GM12873 (cell line): ENCODE results near the gene AGBL3.

Experiments used
- TF ChIP-seq, protein P1 (sequence below): IDR thresholded peaks from 2 replicates; pipeline ENCODE4 v1.5.1; 2012; ENCODE audit warnings: low read depth, mild to moderate bottlenecking, moderate library complexity, low read length, control low read depth; ENCODE audit not compliant: insufficient read depth; ENCODE audit errors: missing control alignments

The AGBL3 gene

DNA sequence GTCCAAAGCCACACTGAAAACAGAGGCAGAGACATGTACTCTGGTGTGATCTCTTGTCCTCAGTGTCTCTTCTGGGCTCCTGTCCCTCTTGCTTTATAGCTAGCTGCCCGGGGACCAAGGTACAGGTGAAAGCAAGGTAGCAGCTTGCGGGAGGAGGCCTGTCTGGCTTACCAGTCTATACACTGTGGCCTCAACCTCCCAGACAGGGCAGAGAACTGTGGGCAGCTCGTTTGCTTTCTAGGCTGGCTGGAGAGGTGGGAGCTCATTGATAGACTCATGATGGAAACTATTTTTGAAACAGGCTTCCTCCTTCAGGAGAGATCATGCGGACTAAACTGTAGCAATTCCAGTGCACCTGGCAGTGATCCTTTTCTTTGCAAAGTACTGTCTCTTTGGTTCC is 179.6 kb downstream of the AGBL3 start:
- TF ChIP-seq, protein P1, sequence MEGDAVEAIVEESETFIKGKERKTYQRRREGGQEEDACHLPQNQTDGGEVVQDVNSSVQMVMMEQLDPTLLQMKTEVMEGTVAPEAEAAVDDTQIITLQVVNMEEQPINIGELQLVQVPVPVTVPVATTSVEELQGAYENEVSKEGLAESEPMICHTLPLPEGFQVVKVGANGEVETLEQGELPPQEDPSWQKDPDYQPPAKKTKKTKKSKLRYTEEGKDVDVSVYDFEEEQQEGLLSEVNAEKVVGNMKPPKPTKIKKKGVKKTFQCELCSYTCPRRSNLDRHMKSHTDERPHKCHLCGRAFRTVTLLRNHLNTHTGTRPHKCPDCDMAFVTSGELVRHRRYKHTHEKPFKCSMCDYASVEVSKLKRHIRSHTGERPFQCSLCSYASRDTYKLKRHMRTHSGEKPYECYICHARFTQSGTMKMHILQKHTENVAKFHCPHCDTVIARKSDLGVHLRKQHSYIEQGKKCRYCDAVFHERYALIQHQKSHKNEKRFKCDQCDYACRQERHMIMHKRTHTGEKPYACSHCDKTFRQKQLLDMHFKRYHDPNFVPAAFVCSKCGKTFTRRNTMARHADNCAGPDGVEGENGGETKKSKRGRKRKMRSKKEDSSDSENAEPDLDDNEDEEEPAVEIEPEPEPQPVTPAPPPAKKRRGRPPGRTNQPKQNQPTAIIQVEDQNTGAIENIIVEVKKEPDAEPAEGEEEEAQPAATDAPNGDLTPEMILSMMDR = no peak

DNA sequence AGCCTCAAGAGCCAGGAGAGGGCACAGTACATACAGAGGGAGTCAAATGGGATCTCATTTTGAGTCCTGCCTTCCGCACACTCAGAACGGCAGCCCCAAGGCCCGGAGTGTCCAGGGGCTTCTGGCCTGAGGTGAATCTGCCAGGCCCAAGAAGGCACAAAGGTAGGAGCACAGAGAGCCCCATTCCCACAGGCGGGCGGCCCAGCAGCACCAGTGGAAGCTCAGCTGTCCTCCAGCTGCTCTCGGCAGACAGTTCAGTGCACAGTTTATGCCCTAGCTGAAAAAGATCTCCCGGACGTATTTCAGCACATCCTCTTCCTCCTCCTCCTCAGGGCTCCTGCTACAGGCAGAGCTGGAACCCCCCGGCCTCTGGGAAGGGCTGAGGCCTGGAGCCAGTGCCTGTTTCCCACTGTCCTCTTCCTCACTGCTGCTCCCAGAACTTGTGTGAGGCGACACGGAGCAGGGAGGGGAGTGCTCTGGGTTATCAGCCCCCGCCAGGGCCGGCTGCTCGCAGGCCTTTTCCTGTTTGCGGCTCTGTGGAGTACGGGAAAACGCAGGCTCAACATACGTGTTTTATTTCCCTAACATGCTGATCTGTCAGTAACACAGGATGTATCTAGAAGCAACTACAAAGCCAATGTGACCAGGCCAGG is 180.2 kb downstream of the AGBL3 start:
- TF ChIP-seq, protein P1 = no peak

DNA sequence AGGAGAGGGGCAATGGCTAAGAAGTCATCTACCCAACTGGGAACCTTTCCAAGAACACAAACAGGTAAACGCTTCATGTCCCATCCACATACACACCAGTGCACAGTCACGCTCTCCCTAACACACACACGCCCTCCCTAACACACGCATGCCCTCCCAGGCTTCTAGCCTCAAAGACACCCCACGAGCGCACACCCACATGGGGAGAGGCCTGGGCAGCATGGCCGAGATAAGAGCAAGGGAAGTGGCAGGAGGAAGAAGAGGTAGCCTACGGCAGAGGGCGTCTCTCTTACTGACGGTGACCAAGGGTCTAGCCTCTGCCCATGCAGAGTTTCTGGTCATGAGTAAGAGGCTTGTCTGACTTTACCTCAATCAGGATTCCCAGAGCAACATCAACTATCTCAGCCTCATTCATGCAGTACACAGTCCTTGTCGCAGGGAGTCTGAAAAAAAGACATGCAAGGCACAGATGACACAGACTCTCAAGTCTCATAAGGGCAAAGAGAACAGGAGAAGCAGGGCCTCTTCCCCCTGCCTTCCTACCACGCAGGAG is 181.1 kb downstream of the AGBL3 start:
- TF ChIP-seq, protein P1 = no peak

DNA sequence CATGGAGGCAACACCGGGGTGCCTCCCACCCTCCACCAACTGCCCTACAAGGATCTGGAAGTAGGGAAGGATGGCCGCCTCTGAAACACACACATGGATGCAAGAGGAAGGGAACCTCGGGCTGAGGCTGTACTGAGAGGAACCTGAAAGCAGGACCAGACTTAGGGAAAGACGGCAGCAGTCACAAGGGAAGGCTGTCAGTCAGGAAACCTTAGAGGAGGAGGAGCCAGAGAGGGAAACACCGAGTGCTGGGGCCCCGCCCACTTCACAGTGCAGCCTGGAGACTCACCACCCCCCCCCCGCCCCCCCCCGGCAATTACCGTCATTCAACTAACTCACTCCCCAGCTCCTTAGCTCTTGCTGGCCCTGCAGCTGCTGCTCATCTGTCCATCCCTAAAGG is 181.7 kb downstream of the AGBL3 start:
- TF ChIP-seq, protein P1 = no peak

DNA sequence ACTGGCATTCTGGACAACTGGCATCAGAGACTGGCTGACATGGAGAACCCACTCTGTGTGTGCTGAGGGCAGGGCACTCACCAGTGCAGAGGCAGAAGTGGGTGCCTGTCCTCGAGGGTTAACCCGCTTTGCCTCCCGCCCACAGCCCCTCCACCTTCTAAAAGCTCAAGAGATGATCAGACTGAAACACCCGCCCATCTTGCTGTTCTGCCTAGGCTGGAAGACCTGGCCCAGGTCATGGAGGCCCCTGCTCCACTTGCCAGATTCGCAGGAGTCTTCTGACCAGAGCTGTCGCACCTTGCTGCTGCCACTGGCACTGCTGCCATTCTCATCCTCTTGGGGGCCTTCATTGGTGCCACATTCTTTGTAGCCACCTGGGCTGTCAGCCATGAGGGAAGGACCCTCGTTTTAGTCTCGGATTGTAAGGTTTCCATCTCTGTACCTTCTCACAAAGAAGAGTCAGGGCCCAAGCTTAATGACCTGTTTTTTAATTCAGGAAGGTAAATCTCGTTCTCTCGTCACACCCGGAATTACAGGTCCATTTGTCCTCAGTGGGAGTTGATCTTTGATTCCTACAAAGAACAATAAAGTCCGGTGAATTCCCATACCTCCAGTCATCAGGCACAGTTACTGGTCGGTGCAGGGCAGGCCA is 182.3 kb downstream of the AGBL3 start:
- TF ChIP-seq, protein P1 = no peak

DNA sequence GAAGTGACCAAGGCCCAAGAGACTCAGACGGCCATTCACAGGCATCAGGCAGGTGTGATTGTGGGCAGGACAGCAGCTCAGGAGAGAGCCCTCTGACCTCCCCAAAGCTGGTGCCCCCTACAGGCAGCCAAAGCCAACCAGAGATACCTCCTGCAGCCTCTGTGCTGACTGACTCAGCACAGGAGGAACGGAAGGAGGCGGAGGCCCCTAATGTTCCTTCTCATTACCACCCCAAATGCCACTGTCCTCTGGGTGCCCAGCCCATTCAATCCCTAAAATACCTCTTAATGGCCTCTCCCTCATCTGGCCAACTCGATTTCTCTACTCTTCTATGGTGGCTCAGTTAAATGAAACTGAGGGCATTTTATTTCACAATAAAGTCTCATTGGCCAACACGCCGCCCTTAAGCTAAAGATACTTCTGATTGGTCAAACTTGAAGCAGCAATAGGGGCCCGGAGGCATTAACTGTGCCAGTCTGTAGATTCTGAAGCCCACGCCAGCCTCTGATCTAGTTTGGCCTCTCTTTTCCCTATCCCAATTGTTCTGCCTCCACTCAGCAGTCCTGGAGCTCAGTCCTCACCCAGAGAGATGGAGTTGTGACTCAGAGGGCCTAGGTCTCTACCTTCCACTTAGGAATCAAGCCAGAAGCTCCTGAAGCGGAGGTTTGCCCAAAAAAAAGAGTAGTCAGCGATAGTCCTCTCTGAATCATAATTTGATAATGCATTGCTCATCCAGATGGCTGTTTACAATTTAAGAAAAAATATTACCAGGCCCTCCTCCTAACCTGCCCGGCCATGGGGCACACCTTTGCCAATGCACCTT is 183.0 kb downstream of the AGBL3 start:
- TF ChIP-seq, protein P1 = peak; percentile 96

DNA sequence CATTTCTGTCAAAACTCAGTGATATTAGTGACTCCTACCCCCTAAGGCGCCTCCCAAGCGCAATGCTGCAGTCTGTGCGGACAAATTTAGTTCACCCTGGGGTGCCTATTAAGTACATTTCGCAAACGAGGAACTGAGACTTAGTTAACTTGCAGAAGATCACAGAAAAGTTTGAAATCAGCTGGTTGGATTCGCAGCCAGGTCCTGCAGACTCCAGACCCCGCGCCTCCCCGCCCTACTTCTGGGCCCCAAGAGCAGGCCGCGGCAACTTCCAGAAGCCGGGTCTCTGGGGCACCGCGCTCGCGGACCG is 183.6 kb downstream of the AGBL3 start:
- TF ChIP-seq, protein P1 = no peak
